ENCODE measurements around the gene GPR179.

Gene GPR179, protein sequence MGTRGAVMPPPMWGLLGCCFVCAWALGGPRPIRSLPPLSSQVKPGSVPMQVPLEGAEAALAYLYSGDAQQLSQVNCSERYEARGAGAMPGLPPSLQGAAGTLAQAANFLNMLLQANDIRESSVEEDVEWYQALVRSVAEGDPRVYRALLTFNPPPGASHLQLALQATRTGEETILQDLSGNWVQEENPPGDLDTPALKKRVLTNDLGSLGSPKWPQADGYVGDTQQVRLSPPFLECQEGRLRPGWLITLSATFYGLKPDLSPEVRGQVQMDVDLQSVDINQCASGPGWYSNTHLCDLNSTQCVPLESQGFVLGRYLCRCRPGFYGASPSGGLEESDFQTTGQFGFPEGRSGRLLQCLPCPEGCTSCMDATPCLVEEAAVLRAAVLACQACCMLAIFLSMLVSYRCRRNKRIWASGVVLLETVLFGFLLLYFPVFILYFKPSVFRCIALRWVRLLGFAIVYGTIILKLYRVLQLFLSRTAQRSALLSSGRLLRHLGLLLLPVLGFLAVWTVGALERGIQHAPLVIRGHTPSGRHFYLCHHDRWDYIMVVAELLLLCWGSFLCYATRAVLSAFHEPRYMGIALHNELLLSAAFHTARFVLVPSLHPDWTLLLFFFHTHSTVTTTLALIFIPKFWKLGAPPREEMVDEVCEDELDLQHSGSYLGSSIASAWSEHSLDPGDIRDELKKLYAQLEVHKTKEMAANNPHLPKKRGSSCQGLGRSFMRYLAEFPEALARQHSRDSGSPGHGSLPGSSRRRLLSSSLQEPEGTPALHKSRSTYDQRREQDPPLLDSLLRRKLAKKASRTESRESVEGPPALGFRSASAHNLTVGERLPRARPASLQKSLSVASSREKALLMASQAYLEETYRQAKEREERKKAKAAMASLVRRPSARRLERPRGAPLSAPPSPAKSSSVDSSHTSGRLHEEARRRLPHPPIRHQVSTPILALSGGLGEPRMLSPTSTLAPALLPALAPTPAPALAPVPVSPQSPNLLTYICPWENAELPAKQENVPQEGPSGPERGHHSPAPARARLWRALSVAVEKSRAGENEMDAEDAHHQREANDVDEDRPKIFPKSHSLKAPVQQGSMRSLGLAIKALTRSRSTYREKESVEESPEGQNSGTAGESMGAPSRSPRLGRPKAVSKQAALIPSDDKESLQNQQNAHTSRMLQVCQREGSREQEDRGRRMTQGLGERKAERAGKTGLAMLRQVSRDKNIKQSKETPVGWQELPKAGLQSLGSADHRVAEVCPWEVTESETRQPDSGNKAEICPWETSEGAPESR (N-terminal part only)

GRCh38 chr17:38343608-38344419, at the start of gene GPR179:
TSS of gene GPR179 (minus strand) at chr17:38343956. CDS start at chr17:38343789, 167 bp downstream.
- no peak for DNase-seq

- no peak for DNase-seq
Observed at GRCh38 chr17:38379448-38379847, 35.7 kb upstream of the GPR179 start.

DNA sequence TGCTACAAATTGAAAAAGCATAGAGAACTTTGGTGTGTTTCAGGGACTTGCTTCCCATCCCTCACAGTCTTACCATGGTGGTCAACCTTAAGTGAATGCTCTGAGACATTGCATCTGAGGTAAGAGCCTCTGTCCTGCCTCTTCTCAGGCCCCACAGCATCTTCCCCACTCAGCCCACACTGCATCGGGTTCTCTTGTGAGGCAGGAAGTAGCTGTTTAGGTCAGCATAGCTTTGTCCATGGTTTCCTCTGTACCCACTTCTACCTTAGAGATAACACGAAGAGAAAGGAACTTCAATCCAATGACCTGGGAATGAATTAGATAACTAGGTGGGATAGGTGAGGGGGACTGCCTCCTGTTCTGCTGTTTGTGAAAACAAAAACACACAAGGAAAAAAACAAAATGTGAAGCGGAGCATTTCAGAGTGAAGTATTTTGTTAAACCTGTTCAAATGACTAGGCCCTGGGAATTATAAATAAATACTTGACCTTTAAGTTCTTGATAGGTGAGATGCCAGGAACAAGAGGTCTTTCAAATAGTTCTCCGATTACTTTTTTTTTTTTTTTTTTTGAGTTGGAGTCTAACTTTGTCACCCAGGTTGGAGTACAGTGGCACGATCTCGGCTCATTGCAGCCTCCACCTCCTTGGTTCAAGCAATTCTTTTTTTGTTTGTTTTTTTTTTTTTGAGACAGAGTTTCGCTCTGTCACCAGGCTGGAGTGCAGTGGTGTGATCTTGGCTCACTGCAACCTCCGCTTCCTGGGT, 25.5 kb upstream of the GPR179 start:
- DNase-seq = no peak

DNA sequence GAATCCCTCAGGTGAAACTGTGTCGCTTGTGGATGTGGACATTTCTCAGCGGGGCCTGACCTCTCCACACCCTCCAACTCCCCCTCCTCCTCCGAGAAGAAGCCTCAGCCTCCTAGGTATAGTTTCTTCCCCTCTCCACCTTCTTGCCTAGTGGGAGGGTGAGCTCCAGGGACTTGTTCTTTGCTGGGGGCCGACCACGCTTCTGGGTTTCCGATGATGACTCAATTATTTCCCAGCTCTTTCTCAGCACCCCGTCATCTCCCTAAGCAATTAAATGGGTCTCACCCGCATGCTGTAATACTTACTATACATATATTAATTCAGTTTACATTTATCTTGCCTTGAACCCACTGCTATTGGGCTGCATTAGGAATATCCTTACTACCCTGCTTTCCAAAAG, 21.0 kb upstream of the GPR179 start:
- no peak for DNase-seq

DNA sequence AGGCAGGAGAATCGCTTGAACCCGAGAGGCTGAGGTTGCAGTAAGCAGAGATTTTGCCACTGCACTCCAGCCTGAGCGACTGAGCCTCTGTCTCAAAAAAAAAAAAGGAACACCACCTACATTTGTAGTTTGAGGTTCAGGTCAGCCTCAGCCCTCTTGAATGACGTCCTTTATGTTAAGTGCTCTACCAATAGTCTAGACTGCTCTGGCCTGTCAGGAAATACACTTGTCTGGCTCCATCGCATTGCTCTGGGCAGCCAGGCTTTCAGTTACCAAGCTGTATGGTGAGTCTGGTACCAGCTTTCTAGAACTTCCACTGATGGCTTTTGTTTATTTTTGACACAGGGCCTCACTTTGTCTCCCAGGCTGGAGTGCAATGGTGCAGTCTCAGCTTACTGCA, 19.3 kb upstream of the GPR179 start:
- DNase-seq = no peak

DNA sequence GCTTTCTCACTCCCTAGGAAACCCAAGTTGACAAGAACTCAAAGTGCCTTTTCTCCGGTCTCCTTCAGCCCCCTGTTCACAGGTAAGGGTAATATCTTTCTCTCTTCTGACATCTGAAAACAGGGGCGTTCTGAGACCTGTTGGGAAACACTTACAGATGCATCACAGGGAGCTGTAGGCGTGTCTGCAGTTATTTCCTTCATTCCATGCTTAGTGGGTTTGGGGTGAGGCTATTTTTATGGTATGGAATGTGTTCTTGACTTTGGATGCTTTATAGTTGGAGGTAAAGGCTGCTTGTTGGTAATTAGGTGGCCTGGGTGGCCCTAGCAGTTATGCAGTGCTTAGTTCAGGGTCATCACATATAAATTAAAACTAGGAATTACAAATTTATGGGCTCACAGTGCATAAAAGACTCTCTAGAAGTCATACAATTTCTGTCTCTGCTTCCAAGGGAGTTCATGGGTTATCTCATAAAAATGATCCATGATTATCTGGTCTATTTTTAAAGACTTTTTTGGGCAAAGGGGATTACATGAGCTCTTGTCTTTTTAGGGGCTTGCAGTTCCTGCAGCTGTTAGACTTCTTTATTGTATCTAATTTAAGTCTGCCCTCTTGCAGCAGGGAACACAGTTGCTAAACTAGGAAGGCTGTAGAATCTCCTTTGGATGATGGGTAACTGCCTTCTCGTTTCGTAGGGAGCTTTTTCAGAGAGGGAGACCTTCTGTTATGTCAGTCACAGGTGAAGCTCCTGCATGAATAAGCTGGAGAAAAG, 18.1 kb upstream of the GPR179 start:
- no peak for DNase-seq

DNA sequence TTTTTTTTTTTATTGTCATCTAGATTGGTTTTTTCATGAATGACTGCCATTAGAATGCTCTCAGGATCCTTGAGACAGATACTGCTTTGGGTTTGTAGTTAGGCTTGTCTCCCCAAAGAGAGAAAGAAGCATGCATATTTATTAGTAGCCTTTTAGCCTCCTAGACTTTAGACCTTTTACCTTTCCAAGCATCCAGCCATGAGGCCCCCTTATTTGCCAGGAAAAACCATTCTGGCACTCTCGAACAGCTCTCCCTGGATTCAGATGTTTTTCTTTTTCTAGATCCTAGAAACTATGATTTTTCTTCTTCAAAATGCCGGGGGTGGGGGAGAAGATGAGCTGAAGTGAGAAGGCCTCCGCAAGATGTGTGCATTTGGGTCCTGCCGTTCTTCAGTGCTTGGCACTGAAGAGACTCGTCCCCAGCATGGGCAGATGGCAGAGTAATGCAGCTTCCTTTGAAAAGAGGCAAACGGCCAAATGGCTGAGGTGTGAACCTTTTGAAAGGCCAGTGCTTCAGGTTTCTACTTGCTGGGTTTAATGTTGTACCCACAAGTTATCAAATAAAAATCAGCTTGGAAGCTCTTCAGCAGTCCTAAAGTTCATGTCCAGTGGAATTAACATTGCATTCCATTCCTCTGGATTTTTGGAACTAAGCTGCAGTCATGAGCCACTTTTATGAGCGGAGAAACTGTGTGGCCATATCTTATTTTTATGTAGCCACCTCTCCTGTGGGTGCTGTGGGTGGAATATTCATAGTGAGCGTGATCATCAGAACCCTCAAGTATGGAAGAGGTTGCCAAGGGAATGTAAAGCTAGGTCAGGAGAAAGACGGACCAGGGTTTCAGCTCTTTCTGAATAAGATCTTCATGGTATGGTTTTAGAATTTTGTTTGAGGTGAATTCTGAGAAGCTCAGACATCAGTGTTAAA, 15.1 kb upstream of the GPR179 start:
- DNase-seq = no peak

GRCh38 chr17:38357486-38358123, 13.8 kb upstream of the GPR179 start:
- DNase-seq = no peak

GRCh38 chr17:38355251-38355650, 11.5 kb upstream of the GPR179 start:
- DNase-seq = no peak

DNA sequence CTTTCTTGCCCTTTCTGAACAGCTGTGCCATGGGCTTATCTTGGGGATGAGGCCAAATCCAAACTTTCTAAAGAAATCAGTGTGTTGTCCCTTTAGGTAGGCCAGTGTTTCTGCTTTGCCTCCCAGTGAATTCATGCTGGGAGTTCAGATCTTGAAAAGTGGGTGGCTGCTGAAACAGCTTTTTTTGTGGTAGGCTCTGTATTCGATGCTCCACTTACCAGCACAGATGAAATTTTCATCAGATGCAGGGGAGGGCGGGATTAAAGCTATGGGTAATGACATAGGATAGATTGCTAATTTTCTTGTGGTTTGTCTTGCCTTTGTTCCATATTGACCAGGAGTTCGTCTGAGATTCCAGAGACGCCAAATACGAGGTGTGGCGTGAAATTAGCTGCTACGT, 10.7 kb upstream of the GPR179 start:
- DNase-seq = no peak

DNA sequence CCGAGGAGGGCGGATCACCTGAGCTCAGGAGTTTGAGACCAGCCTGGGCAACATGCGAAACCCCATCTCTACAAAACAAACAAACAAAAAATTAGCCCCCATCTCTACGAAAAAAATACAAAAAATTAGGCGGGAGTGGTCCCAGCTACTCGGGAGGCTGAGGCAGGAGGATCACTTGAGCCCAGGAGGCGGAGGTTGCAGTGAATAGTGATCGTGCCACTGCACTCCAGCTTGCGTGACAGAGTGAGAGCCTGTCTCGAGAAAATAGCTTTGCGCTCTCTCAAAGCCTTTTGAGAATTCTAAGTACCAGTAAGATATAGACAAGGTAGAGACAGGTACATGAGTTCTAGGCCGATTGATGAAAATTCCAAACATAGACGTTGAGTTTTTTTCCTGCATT, 9.9 kb upstream of the GPR179 start:
- DNase-seq = no peak

DNA sequence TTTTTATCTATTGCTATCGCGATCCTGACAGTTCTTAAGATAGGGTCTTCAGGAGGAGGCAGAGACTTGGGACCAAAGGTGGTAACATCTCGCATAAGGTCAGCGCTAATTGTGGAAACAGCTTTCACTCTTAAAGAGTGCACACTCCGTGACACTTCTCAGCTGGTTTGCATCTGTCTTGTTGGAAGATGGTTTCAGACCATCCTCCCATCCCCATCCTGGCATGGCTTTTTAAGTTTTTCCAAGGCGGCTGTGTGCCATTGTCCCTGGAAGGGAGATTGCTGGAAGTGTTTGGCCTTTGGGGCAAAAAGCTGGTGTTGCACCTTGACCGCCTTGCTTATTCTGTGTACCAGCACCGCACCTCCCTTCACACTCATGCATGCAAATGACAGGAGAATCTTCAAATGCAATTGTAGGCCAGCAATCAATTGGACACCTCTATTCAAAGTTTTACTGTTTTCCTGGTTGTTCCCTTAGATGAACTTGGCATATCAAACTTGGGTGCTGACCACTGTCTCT, 9.4 kb upstream of the GPR179 start:
- DNase-seq = no peak

GRCh38 chr17:38352245-38353085, 8.7 kb upstream of the GPR179 start:
- DNase-seq = no peak

DNA sequence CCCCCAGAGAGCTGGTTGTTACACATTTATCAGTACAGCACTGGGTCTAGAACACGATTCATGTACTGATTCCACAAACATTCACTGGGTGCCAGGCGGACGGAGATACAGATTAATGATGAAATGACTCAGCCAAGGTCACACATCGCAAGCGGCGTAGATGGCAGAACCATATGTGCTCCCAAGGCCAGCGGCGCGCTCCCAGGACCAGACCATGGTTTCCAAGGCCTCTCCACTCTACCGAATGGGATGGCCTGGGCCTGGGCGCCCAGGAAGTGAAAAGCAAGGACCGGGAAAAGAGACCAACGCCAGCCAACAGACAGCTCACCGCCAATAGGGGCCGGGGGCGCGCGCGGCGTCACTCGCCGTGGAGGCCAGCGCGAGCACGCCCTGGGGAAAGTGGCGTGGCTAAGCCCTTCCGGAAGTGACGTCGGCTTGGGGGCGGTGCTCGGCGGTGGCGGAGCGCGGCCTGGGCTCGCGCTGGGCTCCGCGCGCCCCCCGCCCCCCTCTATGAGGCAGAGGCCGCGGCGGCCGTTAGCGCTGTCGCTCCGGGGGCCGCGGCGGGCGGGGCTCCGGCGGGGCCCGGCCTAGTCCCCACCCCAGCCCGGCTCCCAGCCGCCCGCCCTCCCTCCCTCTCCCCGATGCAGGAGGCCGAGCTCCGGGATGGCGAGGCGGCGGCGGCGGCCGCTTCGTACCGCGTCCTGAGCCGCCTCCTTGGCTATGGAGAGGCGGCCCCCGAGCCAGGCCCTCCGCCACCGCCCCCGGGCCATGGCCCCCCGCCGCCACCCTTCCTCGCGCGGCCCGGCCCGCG, 7.9 kb upstream of the GPR179 start, which contains the start of gene SOCS7:
Gene SOCS7, plus strand, starts transcription at position 433 of the 811 bp plus-strand sequence. Its CDS starts 209 bp downstream, at position 642.
- DNase-seq = peak; percentile 86

DNA sequence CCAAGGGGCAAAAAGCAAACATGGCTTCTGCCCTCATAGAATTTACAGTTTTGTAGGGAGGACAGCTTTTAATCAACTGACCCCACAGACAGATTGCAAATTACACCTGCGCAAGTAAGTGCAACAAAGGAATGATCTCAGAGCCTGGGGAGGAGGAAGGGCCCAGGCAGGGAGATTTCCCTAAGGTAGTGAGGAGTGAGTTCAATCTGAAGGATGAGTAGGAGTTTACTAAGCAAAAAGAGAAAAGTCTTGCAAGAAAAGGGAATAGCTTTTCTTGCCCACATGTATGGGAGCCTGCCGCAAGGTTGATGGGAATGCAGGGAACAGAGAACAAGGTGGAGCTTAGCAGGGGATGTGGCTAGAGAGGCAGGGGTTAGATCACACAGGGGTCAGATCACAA, 6.3 kb upstream of the GPR179 start:
- DNase-seq = no peak

DNA sequence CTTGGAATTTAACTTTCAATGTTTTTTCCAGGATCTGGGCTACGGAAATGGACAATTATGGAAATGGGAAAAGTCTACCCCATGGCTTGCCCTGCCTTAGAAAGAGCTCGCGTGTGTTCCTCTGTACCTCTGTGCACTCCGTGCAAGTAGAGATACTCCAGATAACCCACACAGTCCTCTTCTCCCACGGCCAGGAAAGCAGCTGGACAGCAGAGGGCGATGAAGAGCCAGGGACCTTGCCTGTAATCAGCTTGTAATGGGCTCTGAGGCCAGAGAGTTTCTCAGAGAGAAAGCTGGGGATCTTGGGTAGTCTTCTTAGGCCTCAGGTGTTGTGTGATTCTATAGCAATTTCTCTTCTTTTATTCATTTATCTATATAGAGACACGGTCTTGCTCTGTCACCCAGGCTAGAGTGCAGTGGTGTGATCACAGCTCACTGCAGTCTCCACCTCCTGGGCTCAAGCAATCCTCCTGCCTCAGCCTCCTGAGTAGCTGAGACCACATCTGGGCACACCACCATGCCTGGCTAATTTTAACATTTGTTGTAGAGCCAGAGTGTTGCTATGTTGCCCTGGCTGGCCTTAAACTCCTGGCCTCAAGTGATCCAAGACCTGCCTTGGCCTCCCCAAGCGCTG, 5.5 kb upstream of the GPR179 start:
- DNase-seq = peak; percentile 77

Data from activated effector memory CD4-positive, alpha-beta T cell treated with Interleukin-2 at 50 U/mL for 16 hours (primary cell).